Ovary (tissue), 9 donors: ENCODE data around the gene GRIN1. TPM values are rescaled to one million over a fixed set of nuclear protein-coding genes. Genes with fewer than 3 reads are reported as not detected.

Source experiments
- DNase-seq, 5 donors: peaks; one replicate each; pipeline ENCODE4 v3.0.0-alpha.2; 2019 to 2020
- H3K27ac ChIP-seq, 2 donors: fragments of 200-600 bp; one replicate each; pipeline versions ENCODE4 v1.5.1 to v1.8.0; 2019 to 2022
- H3K27me3 ChIP-seq: fragments of 200-600 bp; one replicate; pipeline ENCODE4 v1.8.0; 2022
- H3K36me3 ChIP-seq: fragments of 200-600 bp; sonication (generic); one replicate; pipeline ENCODE4 v1.5.1; 2019
- H3K4me1 ChIP-seq: one replicate; pipeline ENCODE4 v1.8.1; 2013; ENCODE audit warnings: mild to moderate bottlenecking, moderate library complexity; ENCODE audit not compliant: insufficient read depth
- H3K4me3 ChIP-seq: fragments of 200-600 bp; sonication (generic); one replicate; pipeline ENCODE4 v1.5.1; 2017
- H3K9me3 ChIP-seq, 2 donors: fragments of 200-600 bp in 1 of 2; sonication (generic) in 1 of 2; one replicate each; pipeline versions ENCODE4 v1.5.1 to v1.8.1; 2013 to 2019; ENCODE audit warnings: mild to moderate bottlenecking in 1 of 2, moderate library complexity in 1 of 2
- CTCF ChIP-seq, 3 donors: fragments of 450-650 bp in 2 of 3; fragments of 200-600 bp in 1 of 3; IDR thresholded peaks; one replicate each; pipeline versions ENCODE4 v1.5.1 to v1.8.0; 2016 to 2022; ENCODE audit warnings: antibody characterized with exemption in 3 of 3, mild to moderate bottlenecking in 1 of 3
- EP300 ChIP-seq: sonication (generic); formaldehyde crosslinking; IDR thresholded peaks from one replicate; pipeline ENCODE4 v1.6.1; 2017; ENCODE audit warnings: antibody characterized with exemption
- POLR2A ChIP-seq: fragments of 450-650 bp; IDR thresholded peaks from one replicate; pipeline ENCODE4 v1.6.1; 2017; ENCODE audit warnings: antibody characterized with exemption, mild to moderate bottlenecking, moderate library complexity
- WGBS, 3 donors: extraction: QIAGEN DNeasy Blood & Tissue Kit in 1 of 3; methylation state at CpG; one replicate each; pipeline versions ENCODE4 v1.1.5 to v1.1.7; 2013 to 2017; 5-methylcytosine and 5-hydroxymethylcytosine counted together
- intact Hi-C, 4 donors: fragments of 100-400 bp; cut with DNase I; formaldehyde crosslinking; loops; one replicate each; pipeline versions ENCODE4 v1.11.0 to v1.15.1; 2022 to 2023
- polyA plus RNA-seq, 2 donors: library from polyadenylated mRNA; stranded (reverse); fragments of 200-250 nt in 1 of 2; fragments of 350-450 nt in 1 of 2; fragmentation: Illumina TruSeq in 1 of 2; extraction: RNeasy Lipid Tissue Mini Kit (QIAGEN cat#74804) in 1 of 2; gene quantifications; one replicate each; pipeline ENCODE4 v1.2.3, GENCODE V29; 2013 to 2014
- total RNA-seq, 7 donors: library from RNA; depleted of rRNA in 2 of 7; stranded (reverse); fragments of >200 nt in 2 of 7; fragmentation: NEBNext Ultra II Directional in 3 of 7; extraction: Animal tissue kit (Norgen Biotek cat#: 25700) in 3 of 7; gene quantifications; one replicate each; pipeline versions ENCODE4 v1.1.0 to v1.2.4, GENCODE V29; 2016 to 2023
- donor health status: DM: no; HTN: no; CAD: no; lungs with moderate emphysema.
- donor health status: DM: no; HTN: no; CAD: no.
- donor health status: Bipolar disorder and iron deficiency.
- donor health status: DM: yes; HTN: yes; CAD: no.
- donor health status: DM: no; HTN: no; CAD: no.
- donor health status: DM: yes; HTN: yes; CAD: no.

GRIN1 gene
- total and polyA plus RNA-seq, 9 donors, result 0.15 TPM; not detected in 8

- Histone ChIP-seq H3K27ac (no peak overlapping the region), H3K4me3 (no peak overlapping the region), H3K4me1 (peaks cover 8% of the 10 kb centered on the region), H3K9me3 (no peaks in the 10 kb centered on the region), H3K36me3 (no peaks in the 10 kb centered on the region), H3K27me3 (peaks cover 3% of the 10 kb centered on the region)
- WGBS, 3 donors, result 3 to 4% (median 4%) methylated on average over 24 to 25 of the region's 25 CpGs
- DNase-seq, result no peak
- intact Hi-C loops, result no loop called here
- TF ChIP-seq CTCF (IDR thresholded peaks at IDR 0.05), result no peak
- no peak for TF ChIP-seq EP300
- no peak for TF ChIP-seq POLR2A
Measured at GRCh38 chr9:137138058-137138721, 764 bp upstream of the GRIN1 start.

- Histone ChIP-seq H3K27me3 (peaks cover 3% of the 10 kb centered on the region), H3K4me1 (peaks cover 8% of the 10 kb centered on the region), H3K27ac (no peak overlapping the region), H3K4me3 (no peak overlapping the region), H3K9me3 (no peaks in the 10 kb centered on the region), H3K36me3 (no peaks in the 10 kb centered on the region)
- WGBS, 3 donors, result 18 to 28% (median 19%) methylated on average over 29 to 37 of the region's 37 CpGs
- DNase-seq, result no peak
- intact Hi-C loops, result no loop called here
- TF ChIP-seq CTCF (IDR thresholded peaks at IDR 0.05), result no peak
- no peak for TF ChIP-seq EP300
- no peak for TF ChIP-seq POLR2A
Measured at GRCh38 chr9:137139468-137140150, 655 bp downstream of the GRIN1 start.

GRCh38 chr9:137140151-137141012, 1.4 kb downstream of the GRIN1 start:
- no peak for TF ChIP-seq CTCF (IDR thresholded peaks at IDR 0.05)
- TF ChIP-seq POLR2A, result no peak
- no peak for TF ChIP-seq EP300
- Histone ChIP-seq H3K4me1 (peaks cover 8% of the 10 kb centered on the region), H3K36me3 (no peaks in the 10 kb centered on the region), H3K9me3 (no peaks in the 10 kb centered on the region), H3K4me3 (no peak overlapping the region), H3K27ac (no peak overlapping the region), H3K27me3 (peaks cover 3% of the 10 kb centered on the region)
- intact Hi-C loops, result no loop called here
- 36 to 45% (median 41%) methylated on average over 26 of the region's 26 CpGs for WGBS, 3 donors
- no peak for DNase-seq

GRCh38 chr9:137141050-137141810, 2.3 kb downstream of the GRIN1 start:
- no peak for DNase-seq
- Histone ChIP-seq H3K27me3 (peaks cover 3% of the 10 kb centered on the region), H3K4me3 (no peak overlapping the region), H3K36me3 (no peaks in the 10 kb centered on the region), H3K4me1 (peaks cover 8% of the 10 kb centered on the region), H3K9me3 (no peaks in the 10 kb centered on the region), H3K27ac (no peak overlapping the region)
- TF ChIP-seq EP300 (no peak), CTCF (IDR thresholded peaks at IDR 0.05) (no peak), POLR2A (no peak)
- 71 to 82% (median 72%) methylated on average over 17 of the region's 17 CpGs for WGBS, 3 donors
- intact Hi-C loops, result no loop called here
